Upper lobe of left lung (tissue), 6 donors: ENCODE measurements around the gene DENND2D. TPM values are rescaled to one million over a fixed set of nuclear protein-coding genes. Genes with fewer than 3 reads are reported as not detected.

Experiments used
- ATAC-seq, 2 donors: fragments of 200-7000 bp; cut with Tn5 transposase; one replicate each; pipeline ENCODE4 v1.9.1; 2022; ENCODE audit warnings: mild to moderate bottlenecking in 2 of 2, moderate library complexity in 2 of 2; ENCODE audit not compliant: low FRiP score in 2 of 2
- DNase-seq, 2 donors: peaks; one replicate each; pipeline ENCODE4 v3.0.0-alpha.2; 2019 to 2020
- H3K27ac ChIP-seq, 4 donors: fragments of 200-600 bp; sonication (generic); one replicate each; pipeline ENCODE4 v1.5.1; 2016 to 2019
- H3K27me3 ChIP-seq, 4 donors: fragments of 200-600 bp; sonication (generic); one replicate each; pipeline ENCODE4 v1.5.1; 2017 to 2019
- H3K36me3 ChIP-seq, 4 donors: fragments of 200-600 bp; sonication (generic); one replicate each; pipeline ENCODE4 v1.5.1; 2016 to 2019
- H3K4me1 ChIP-seq, 4 donors: fragments of 200-600 bp; sonication (generic); one replicate each; pipeline ENCODE4 v1.5.1; 2018 to 2019
- H3K4me3 ChIP-seq, 4 donors: fragments of 200-600 bp; sonication (generic); one replicate each; pipeline ENCODE4 v1.5.1; 2017 to 2019; ENCODE audit warnings: mild to moderate bottlenecking in 2 of 4, moderate library complexity in 1 of 4
- H3K9me3 ChIP-seq, 4 donors: fragments of 200-600 bp; sonication (generic); one replicate each; pipeline ENCODE4 v1.5.1; 2018 to 2019
- CTCF ChIP-seq, 6 experiments: fragments of 450-650 bp in 4 of 6; fragments of 200-600 bp in 2 of 6; sonication (generic) in 2 of 6; IDR thresholded peaks; one replicate each; pipeline ENCODE4 v1.5.1; 2016 to 2019; ENCODE audit warnings: antibody characterized with exemption in 6 of 6
- EP300 ChIP-seq, 4 donors: sonication (generic); formaldehyde crosslinking; IDR thresholded peaks; one replicate each; pipeline ENCODE4 v1.5.1; 2017; ENCODE audit warnings: antibody characterized with exemption in 4 of 4, control low read depth in 2 of 4
- POLR2A ChIP-seq, 4 donors: fragments of 450-650 bp; IDR thresholded peaks; one replicate each; pipeline ENCODE4 v1.5.1; 2016 to 2017; ENCODE audit warnings: antibody characterized with exemption in 4 of 4, mild to moderate bottlenecking in 2 of 4
- POLR2AphosphoS5 ChIP-seq, 2 donors: sonication (generic); formaldehyde crosslinking; IDR thresholded peaks; one replicate each; pipeline ENCODE4 v1.5.1; 2017; ENCODE audit warnings: antibody characterized with exemption in 2 of 2
- WGBS, 2 donors: methylation state at CpG; one replicate each; pipeline ENCODE4 v1.1.5; 2017 to 2018; 5-methylcytosine and 5-hydroxymethylcytosine counted together
- total RNA-seq, 6 donors: library from RNA; depleted of rRNA in 4 of 6; stranded (reverse); fragments of >200 nt in 4 of 6; gene quantifications; one replicate each; pipeline versions ENCODE4 v1.1.0 to v1.2.1, GENCODE V29; 2016 to 2021
- donor health status: DM: no; HTN: no; CAD: no; lungs with moderate emphysema.
- donor health status: DM: no; HTN: yes; CAD: no; lungs with severe emphysema.

DENND2D gene
- total RNA-seq, 6 donors from 2014 or later = 44.4 to 154 (median 64.8) TPM

GRCh38 chr1:111176678-111177077 lies 23.8 kb downstream of the DENND2D start:
- DNase-seq (no peak), ATAC-seq (no peak)
- H3K27me3 ChIP-seq = no peaks in the 10 kb centered on the region
- no peak for TF ChIP-seq CTCF (IDR thresholded peaks at IDR 0.05)
- no peak for TF ChIP-seq POLR2A (IDR thresholded peaks at IDR 0.05)
- 43 to 78% methylated on average over 1 of the region's 1 CpG for WGBS, 2 donors
- H3K4me1 ChIP-seq = no peaks in the 10 kb centered on the region
- H3K36me3 ChIP-seq = peaks cover 0 to 69% (median 3%) of the 10 kb centered on the region in 4 donors
- no peak overlapping the region for H3K4me3 ChIP-seq
- no peak overlapping the region for H3K27ac ChIP-seq
- H3K9me3 ChIP-seq = no peaks in the 10 kb centered on the region

- no peaks in the 10 kb centered on the region for H3K27me3 ChIP-seq
- no peak for TF ChIP-seq POLR2A (IDR thresholded peaks at IDR 0.05)
- no peak for TF ChIP-seq CTCF (IDR thresholded peaks at IDR 0.05)
- TF ChIP-seq POLR2AphosphoS5 (IDR thresholded peaks at IDR 0.05) = no peak
- no peak for TF ChIP-seq EP300 (IDR thresholded peaks at IDR 0.05)
- ATAC-seq (no peak), DNase-seq (no peak)
- no peaks in the 10 kb centered on the region for H3K9me3 ChIP-seq
- peaks cover 0 to 69% (median 3%) of the 10 kb centered on the region in 4 donors for H3K36me3 ChIP-seq
- H3K27ac ChIP-seq = no peak overlapping the region
- 84 to 94% methylated on average over 3 of the region's 3 CpGs for WGBS, 2 donors
- H3K4me3 ChIP-seq = no peak overlapping the region
- no peaks in the 10 kb centered on the region for H3K4me1 ChIP-seq
Measured at GRCh38 chr1:111175349-111175748, 25.1 kb downstream of the DENND2D start.

- DNase-seq (no peak), ATAC-seq (no peak)
- peaks cover 0 to 67% (median 3%) of the 10 kb centered on the region in 4 donors for H3K36me3 ChIP-seq
- no peaks in the 10 kb centered on the region for H3K9me3 ChIP-seq
- no peaks in the 10 kb centered on the region for H3K4me1 ChIP-seq
- H3K27me3 ChIP-seq = no peaks in the 10 kb centered on the region
- TF ChIP-seq EP300 (IDR thresholded peaks at IDR 0.05) = no peak
- no peak for TF ChIP-seq CTCF (IDR thresholded peaks at IDR 0.05)
- TF ChIP-seq POLR2A (IDR thresholded peaks at IDR 0.05) = no peak
- no peak for TF ChIP-seq POLR2AphosphoS5 (IDR thresholded peaks at IDR 0.05)
- H3K27ac ChIP-seq = no peak overlapping the region
- H3K4me3 ChIP-seq = no peak overlapping the region
Measured at GRCh38 chr1:111174070-111174469, 26.4 kb downstream of the DENND2D start.

- H3K9me3 ChIP-seq = no peaks in the 10 kb centered on the region
- DNase-seq = no peak
- TF ChIP-seq POLR2A (IDR thresholded peaks at IDR 0.05) (no peak), EP300 (IDR thresholded peaks at IDR 0.05) (no peak)
- no peaks in the 10 kb centered on the region for H3K27me3 ChIP-seq
- H3K27ac ChIP-seq = no peak overlapping the region
- ATAC-seq = no peak
- H3K4me3 ChIP-seq = no peak overlapping the region
- no peaks in the 10 kb centered on the region for H3K4me1 ChIP-seq
- H3K36me3 ChIP-seq = peaks cover 0 to 67% (median 8%) of the 10 kb centered on the region in 4 donors
Measured at GRCh38 chr1:111172463-111172862, 28.0 kb downstream of the DENND2D start.

GRCh38 chr1:111164151-111164550 lies 36.3 kb downstream of the DENND2D start:
- WGBS, 2 donors = 94 to 96% methylated on average over 2 of the region's 2 CpGs
- H3K27me3 ChIP-seq = no peaks in the 10 kb centered on the region
- TF ChIP-seq CTCF (IDR thresholded peaks at IDR 0.05) (no peak), POLR2AphosphoS5 (IDR thresholded peaks at IDR 0.05) (no peak), EP300 (IDR thresholded peaks at IDR 0.05) (no peak), POLR2A (IDR thresholded peaks at IDR 0.05) (no peak)
- DNase-seq = no peak
- H3K27ac ChIP-seq = no peak overlapping the region
- H3K4me3 ChIP-seq = no peak overlapping the region
- H3K4me1 ChIP-seq = peaks cover 0 to 9% (median 4%) of the 10 kb centered on the region in 4 donors
- no peak for ATAC-seq
- H3K9me3 ChIP-seq = no peaks in the 10 kb centered on the region
- H3K36me3 ChIP-seq = peaks cover 0 to 53% (median 8%) of the 10 kb centered on the region in 4 donors
